ENCODE data around the gene KRT6A.

DNA sequence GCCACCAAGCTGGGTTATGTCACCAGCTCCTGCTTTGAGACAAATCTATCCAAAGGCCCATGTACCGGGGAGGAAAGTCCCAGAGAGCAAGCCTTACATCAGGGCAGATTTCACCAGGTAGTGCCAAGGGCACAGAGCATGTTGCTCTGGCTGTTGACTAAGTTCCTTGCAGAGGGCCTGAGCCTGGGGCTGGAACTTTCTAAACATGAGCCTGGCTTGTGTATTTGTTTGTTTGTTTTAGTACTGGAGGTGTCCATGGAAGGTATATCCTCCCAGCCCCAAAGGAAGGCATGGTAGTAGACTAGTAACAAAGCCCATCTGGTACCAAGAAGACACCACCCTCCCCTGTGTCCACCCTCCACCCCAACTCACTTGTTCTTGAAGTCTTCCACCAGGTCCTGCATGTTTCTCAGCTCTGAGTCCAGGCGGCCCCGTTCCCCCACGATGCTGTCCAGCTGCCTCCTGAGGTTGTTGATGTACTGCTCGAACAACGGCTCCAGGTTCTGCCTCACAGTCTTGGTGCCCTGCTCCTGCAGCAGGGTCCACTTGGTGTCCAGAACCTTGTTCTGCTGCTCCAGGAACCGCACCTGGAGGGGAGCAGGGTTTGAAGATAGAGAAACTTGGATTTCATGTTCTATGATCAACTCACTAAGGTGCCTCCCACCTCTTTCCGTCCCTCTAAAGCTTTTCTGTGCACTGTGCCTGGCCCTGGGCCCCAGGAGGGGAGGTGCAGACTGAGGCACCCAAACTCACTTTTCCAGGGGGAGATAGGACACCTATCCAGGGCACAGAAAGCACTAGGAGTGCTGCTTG, 25.7 kb upstream of the KRT6A start:
- TF ChIP-seq CTCF (IDR thresholded peaks at IDR 0.05; ENCODE audit: low read depth, low read length, missing input control) (no peak), RAD21 (IDR thresholded peaks at IDR 0.05) (no peak), YY1 (IDR thresholded peaks at IDR 0.05) (no peak), TAF1 (conservative IDR thresholded peaks at IDR 0.05) (no peak)
- TF ChIP-seq, protein P1, sequence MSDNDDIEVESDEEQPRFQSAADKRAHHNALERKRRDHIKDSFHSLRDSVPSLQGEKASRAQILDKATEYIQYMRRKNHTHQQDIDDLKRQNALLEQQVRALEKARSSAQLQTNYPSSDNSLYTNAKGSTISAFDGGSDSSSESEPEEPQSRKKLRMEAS (IDR thresholded peaks at IDR 0.05): no peak
- TF ChIP-seq, protein P2, sequence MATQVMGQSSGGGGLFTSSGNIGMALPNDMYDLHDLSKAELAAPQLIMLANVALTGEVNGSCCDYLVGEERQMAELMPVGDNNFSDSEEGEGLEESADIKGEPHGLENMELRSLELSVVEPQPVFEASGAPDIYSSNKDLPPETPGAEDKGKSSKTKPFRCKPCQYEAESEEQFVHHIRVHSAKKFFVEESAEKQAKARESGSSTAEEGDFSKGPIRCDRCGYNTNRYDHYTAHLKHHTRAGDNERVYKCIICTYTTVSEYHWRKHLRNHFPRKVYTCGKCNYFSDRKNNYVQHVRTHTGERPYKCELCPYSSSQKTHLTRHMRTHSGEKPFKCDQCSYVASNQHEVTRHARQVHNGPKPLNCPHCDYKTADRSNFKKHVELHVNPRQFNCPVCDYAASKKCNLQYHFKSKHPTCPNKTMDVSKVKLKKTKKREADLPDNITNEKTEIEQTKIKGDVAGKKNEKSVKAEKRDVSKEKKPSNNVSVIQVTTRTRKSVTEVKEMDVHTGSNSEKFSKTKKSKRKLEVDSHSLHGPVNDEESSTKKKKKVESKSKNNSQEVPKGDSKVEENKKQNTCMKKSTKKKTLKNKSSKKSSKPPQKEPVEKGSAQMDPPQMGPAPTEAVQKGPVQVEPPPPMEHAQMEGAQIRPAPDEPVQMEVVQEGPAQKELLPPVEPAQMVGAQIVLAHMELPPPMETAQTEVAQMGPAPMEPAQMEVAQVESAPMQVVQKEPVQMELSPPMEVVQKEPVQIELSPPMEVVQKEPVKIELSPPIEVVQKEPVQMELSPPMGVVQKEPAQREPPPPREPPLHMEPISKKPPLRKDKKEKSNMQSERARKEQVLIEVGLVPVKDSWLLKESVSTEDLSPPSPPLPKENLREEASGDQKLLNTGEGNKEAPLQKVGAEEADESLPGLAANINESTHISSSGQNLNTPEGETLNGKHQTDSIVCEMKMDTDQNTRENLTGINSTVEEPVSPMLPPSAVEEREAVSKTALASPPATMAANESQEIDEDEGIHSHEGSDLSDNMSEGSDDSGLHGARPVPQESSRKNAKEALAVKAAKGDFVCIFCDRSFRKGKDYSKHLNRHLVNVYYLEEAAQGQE (IDR thresholded peaks at IDR 0.05): no peak
